ENCODE data around the gene MBTD1. TPM values are rescaled to one million over a fixed set of nuclear protein-coding genes. Genes with fewer than 3 reads are reported as not detected.

The MBTD1 gene
- total and polyA plus RNA-seq, 2 experiments from 2014 or later: 3.2 to 24.2 TPM

DNA sequence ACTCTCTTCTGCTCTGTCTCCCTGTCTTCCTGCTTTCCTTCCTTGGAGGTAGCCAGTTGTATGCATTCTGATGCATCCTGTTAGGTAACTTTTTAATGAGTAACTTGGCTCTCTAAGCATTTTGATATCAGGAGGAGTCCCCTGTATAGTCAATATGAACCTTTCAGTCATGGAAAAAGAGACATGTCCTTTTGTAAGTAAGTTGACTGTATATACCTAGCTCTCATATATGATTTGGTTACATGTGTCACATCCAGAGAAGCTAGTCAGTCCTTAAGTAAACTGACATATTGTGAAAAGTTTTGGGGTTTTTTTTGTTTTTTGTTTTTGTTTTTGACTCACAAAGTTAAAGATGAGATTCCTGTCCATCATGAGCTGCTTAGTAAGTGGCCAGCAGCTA lies 19.3 kb upstream of the MBTD1 start:
- no peaks in the 10 kb centered on the region for H3K9me3 ChIP-seq (ENCODE audit: low read depth)
- no peak overlapping the region for H3K27ac ChIP-seq
- H3K4me1 ChIP-seq (ENCODE audit: insufficient read depth): no peaks in the 10 kb centered on the region
- H3K79me2 ChIP-seq: no peaks in the 10 kb centered on the region
- H3K4me3 ChIP-seq: no peak overlapping the region
- no peak overlapping the region for H2AFZ ChIP-seq
- no peaks in the 10 kb centered on the region for H3K9me2 ChIP-seq (replicated peaks; ENCODE audit: insufficient read depth)
- no peaks in the 10 kb centered on the region for H4K20me1 ChIP-seq (ENCODE audit: insufficient read depth, poor library complexity, severe bottlenecking)
- no peak for TF ChIP-seq EZH2phosphoT487 (IDR thresholded peaks at IDR 0.05; ENCODE audit: low read depth, severe bottlenecking, unreplicated experiment)
- TF ChIP-seq, protein P1, sequence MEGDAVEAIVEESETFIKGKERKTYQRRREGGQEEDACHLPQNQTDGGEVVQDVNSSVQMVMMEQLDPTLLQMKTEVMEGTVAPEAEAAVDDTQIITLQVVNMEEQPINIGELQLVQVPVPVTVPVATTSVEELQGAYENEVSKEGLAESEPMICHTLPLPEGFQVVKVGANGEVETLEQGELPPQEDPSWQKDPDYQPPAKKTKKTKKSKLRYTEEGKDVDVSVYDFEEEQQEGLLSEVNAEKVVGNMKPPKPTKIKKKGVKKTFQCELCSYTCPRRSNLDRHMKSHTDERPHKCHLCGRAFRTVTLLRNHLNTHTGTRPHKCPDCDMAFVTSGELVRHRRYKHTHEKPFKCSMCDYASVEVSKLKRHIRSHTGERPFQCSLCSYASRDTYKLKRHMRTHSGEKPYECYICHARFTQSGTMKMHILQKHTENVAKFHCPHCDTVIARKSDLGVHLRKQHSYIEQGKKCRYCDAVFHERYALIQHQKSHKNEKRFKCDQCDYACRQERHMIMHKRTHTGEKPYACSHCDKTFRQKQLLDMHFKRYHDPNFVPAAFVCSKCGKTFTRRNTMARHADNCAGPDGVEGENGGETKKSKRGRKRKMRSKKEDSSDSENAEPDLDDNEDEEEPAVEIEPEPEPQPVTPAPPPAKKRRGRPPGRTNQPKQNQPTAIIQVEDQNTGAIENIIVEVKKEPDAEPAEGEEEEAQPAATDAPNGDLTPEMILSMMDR (IDR thresholded peaks at IDR 0.05; ENCODE audit: poor library complexity): no peak
- no peak overlapping the region for H3K4me2 ChIP-seq
- no peaks in the 10 kb centered on the region for H3K36me3 ChIP-seq (replicated peaks; ENCODE audit: insufficient read depth, low read depth)
- H3K27me3 ChIP-seq: no peaks in the 10 kb centered on the region
- no peak for DNase-seq (ENCODE audit: low spot score)

DNA sequence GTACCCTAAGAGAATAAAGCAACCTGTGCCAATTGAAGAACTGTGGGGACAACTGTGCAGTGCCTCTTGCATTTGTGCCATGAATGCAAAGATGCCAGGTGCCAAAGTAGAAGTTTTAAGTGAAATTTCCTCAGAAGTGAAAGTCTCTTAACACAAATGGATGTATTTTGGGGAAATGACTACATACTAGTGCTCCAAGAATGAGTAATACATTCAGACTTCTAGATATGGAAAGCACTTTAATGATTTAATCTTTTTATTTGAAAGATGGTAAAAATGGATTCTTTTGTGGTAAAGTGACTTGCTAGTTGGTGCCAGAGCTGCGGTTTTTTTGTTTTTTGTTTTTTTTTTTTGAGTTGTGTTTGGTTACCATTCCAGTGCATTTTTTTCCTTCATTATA lies 15.5 kb upstream of the MBTD1 start:
- Histone ChIP-seq H3K36me3 (replicated peaks; ENCODE audit: insufficient read depth, low read depth) (no peaks in the 10 kb centered on the region), H3K4me1 (ENCODE audit: insufficient read depth) (no peaks in the 10 kb centered on the region), H3K27ac (no peak overlapping the region), H3K9me2 (replicated peaks; ENCODE audit: insufficient read depth) (no peaks in the 10 kb centered on the region), H3K27me3 (no peaks in the 10 kb centered on the region), H2AFZ (no peak overlapping the region), H3K4me3 (no peak overlapping the region), H3K79me2 (peaks cover 8% of the 10 kb centered on the region), H4K20me1 (ENCODE audit: insufficient read depth, poor library complexity, severe bottlenecking) (peaks cover 11% of the 10 kb centered on the region), H3K9me3 (ENCODE audit: low read depth) (no peaks in the 10 kb centered on the region), H3K4me2 (no peak overlapping the region)
- no peak for DNase-seq (ENCODE audit: low spot score)
- WGBS (ENCODE audit: low lambda C conversion rate, missing lambda C conversion rate): 100% methylated on average over 1 of the region's 1 CpG
- TF ChIP-seq, protein P1 (IDR thresholded peaks at IDR 0.05; ENCODE audit: poor library complexity): no peak
- no peak for TF ChIP-seq EZH2 (IDR thresholded peaks at IDR 0.05; ENCODE audit: borderline replicate concordance)
- no peak for TF ChIP-seq EZH2phosphoT487 (IDR thresholded peaks at IDR 0.05; ENCODE audit: low read depth, severe bottlenecking, unreplicated experiment)

DNA sequence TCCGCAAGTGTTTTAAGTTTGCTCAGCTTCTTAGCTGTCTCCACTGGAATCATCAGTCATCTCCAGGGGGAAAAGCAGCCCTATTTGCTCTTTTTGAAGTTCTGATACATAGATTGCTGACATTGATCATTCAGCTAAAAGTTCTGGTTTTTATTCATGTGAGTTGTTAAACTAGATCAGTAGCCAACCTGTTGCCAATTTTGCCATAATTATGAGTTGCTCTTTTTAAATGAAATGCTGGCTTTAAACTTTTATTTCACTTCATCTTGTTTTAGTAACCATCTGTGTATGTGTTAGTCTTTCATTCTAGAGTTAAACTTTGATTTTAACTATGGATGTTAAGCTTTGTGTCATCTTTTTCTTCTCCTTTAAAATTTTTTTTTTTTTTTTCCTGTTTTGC lies 13.0 kb upstream of the MBTD1 start:
- Histone ChIP-seq H3K79me2 (peaks cover 22% of the 10 kb centered on the region), H3K4me1 (ENCODE audit: insufficient read depth) (no peaks in the 10 kb centered on the region), H3K4me3 (no peak overlapping the region), H3K4me2 (no peak overlapping the region), H3K9me3 (ENCODE audit: low read depth) (no peaks in the 10 kb centered on the region), H3K27ac (no peak overlapping the region), H3K27me3 (no peaks in the 10 kb centered on the region), H3K36me3 (replicated peaks; ENCODE audit: insufficient read depth, low read depth) (no peaks in the 10 kb centered on the region), H3K9me2 (replicated peaks; ENCODE audit: insufficient read depth) (no peaks in the 10 kb centered on the region), H4K20me1 (ENCODE audit: insufficient read depth, poor library complexity, severe bottlenecking) (peaks cover 15% of the 10 kb centered on the region), H2AFZ (no peak overlapping the region)
- WGBS (ENCODE audit: low lambda C conversion rate, missing lambda C conversion rate): 100% methylated on average over 1 of the region's 1 CpG
- TF ChIP-seq EZH2phosphoT487 (IDR thresholded peaks at IDR 0.05; ENCODE audit: low read depth, severe bottlenecking, unreplicated experiment) (no peak), EZH2 (IDR thresholded peaks at IDR 0.05; ENCODE audit: borderline replicate concordance) (no peak)
- TF ChIP-seq, protein P1 (IDR thresholded peaks at IDR 0.05; ENCODE audit: poor library complexity): no peak
- no peak for DNase-seq (ENCODE audit: low spot score)

DNA sequence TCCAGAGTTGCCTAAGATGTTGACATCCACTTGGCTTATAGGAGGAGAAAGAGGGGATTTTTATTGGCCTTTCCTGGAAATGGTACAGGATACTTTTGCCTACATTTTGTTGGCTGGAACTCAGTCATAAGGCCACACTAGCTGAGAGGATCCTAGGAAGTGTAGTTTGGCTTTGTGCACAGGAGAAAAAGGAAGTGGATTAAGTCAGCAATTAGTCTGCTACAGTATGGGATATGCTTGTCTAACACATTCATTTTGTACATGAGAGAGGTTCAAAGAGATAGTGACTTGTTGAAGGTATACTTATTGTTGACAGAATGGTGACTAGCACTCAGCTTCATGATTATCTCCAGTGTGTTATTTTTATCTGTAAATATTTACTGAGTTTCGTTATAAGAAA lies 10.8 kb upstream of the MBTD1 start:
- Histone ChIP-seq H3K9me2 (replicated peaks; ENCODE audit: insufficient read depth) (no peaks in the 10 kb centered on the region), H3K9me3 (ENCODE audit: low read depth) (no peaks in the 10 kb centered on the region), H3K79me2 (peaks cover 38% of the 10 kb centered on the region), H2AFZ (no peak overlapping the region), H4K20me1 (ENCODE audit: insufficient read depth, poor library complexity, severe bottlenecking) (peaks cover 17% of the 10 kb centered on the region), H3K36me3 (replicated peaks; ENCODE audit: insufficient read depth, low read depth) (no peaks in the 10 kb centered on the region), H3K4me2 (no peak overlapping the region), H3K27me3 (no peaks in the 10 kb centered on the region), H3K4me3 (no peak overlapping the region), H3K4me1 (ENCODE audit: insufficient read depth) (no peaks in the 10 kb centered on the region), H3K27ac (no peak overlapping the region)
- WGBS (ENCODE audit: low lambda C conversion rate, missing lambda C conversion rate): 65% methylated on average over 1 of the region's 1 CpG
- TF ChIP-seq EZH2 (IDR thresholded peaks at IDR 0.05; ENCODE audit: borderline replicate concordance) (no peak), EZH2phosphoT487 (IDR thresholded peaks at IDR 0.05; ENCODE audit: low read depth, severe bottlenecking, unreplicated experiment) (no peak)
- TF ChIP-seq, protein P1 (IDR thresholded peaks at IDR 0.05; ENCODE audit: poor library complexity): no peak
- DNase-seq (ENCODE audit: low spot score): no peak

All from hepatocyte (in vitro differentiated cells).